IMR-90 (cell line): ENCODE results near the gene SLC38A3. TPM values are rescaled to one million over a fixed set of nuclear protein-coding genes. Genes with fewer than 3 reads are reported as not detected.

Source experiments
- ATAC-seq: fragments of 200-7000 bp; cut with Tn5 transposase; 2 replicates; pipeline ENCODE4 v1.9.1; 2020; ENCODE audit warnings: low read depth, mild to moderate bottlenecking, moderate library complexity
- BruUV-seq: library from RNA; stranded (reverse); fragments of 400-500 nt; replicated peaks from 2 replicates; lab custom pipeline; 2021; lab: Mats Ljungman, UMichigan
- CTCF ChIA-PET: fragments of 300-600 bp; formaldehyde crosslinking; extraction: SDS; loops from one replicate; lab custom pipeline; 2021; ENCODE audit warnings: antibody characterized with exemption; lab: Yijun Ruan, JAX
- POLR2A ChIA-PET: fragments of 300-600 bp; sonication (Branson Sonifier 250); formaldehyde crosslinking; loops from one replicate; lab custom pipeline; 2022; ENCODE audit warnings: antibody characterized with exemption; ENCODE audit not compliant: unreplicated experiment; lab: Charles Lee
- DNase-seq: peaks from one replicate; pipeline ENCODE4 v3.0.0; 2013
- H2AFZ ChIP-seq: replicated peaks from 2 replicates; pipeline ENCODE3; 2013; ENCODE audit warnings: low read length, mild to moderate bottlenecking; ENCODE audit not compliant: poor library complexity
- H2AK5ac ChIP-seq: 2 replicates; pipeline ENCODE4 v1.6.1; 2013; ENCODE audit warnings: low read depth, low read length, inconsistent platforms
- H2AK9ac ChIP-seq: replicated peaks from 2 replicates; pipeline ENCODE3; 2013; ENCODE audit warnings: mild to moderate bottlenecking, low read depth, low read length, moderate library complexity; ENCODE audit not compliant: poor library complexity
- H2BK120ac ChIP-seq: 2 replicates; pipeline ENCODE4 v1.6.1; 2013; ENCODE audit warnings: low read depth, low read length, inconsistent platforms
- H2BK15ac ChIP-seq: 3 replicates; pipeline ENCODE4 v1.6.1; 2013; ENCODE audit warnings: low read depth, low read length, inconsistent platforms
- H2BK20ac ChIP-seq: 2 replicates; pipeline ENCODE4 v1.6.1; 2013; ENCODE audit warnings: low read depth, mild to moderate bottlenecking, inconsistent platforms, low read length, moderate library complexity
- H2BK5ac ChIP-seq: 2 replicates; pipeline ENCODE4 v1.6.1; 2013; ENCODE audit warnings: mild to moderate bottlenecking, low read depth, low read length, inconsistent platforms; ENCODE audit not compliant: poor library complexity, severe bottlenecking
- H3K14ac ChIP-seq: replicated peaks from 2 replicates; pipeline ENCODE4 v1.6.1; 2013; ENCODE audit warnings: low read depth, low read length, inconsistent platforms
- H3K18ac ChIP-seq: 2 replicates; pipeline ENCODE4 v1.6.1; 2013; ENCODE audit warnings: low read depth, low read length, control low read depth
- H3K23ac ChIP-seq: 2 replicates; pipeline ENCODE4 v1.6.1; 2013; ENCODE audit warnings: low read depth, low read length, inconsistent platforms
- H3K27ac ChIP-seq: 2 replicates; pipeline ENCODE4 v1.5.1; 2013; ENCODE audit warnings: mild to moderate bottlenecking, control low read depth, low read length; ENCODE audit not compliant: insufficient read depth
- H3K27me3 ChIP-seq: 2 replicates; pipeline ENCODE4 v1.6.1; 2013; ENCODE audit warnings: low read length; ENCODE audit not compliant: control insufficient read depth, insufficient read depth
- H3K36me3 ChIP-seq: 2 replicates; pipeline ENCODE4 v1.6.1; 2013; ENCODE audit warnings: low read length, mixed read lengths; ENCODE audit not compliant: control insufficient read depth, insufficient read depth
- H3K4ac ChIP-seq: 2 replicates; pipeline ENCODE4 v1.6.1; 2013; ENCODE audit warnings: low read depth, low read length, inconsistent platforms
- H3K4me1 ChIP-seq: 2 replicates; pipeline ENCODE4 v1.6.1; 2013; ENCODE audit warnings: low read length, mixed read lengths; ENCODE audit not compliant: control insufficient read depth, insufficient read depth
- H3K4me2 ChIP-seq: 2 replicates; pipeline ENCODE4 v1.6.1; 2013; ENCODE audit warnings: low read depth, mild to moderate bottlenecking, control low read depth, low read length, moderate library complexity
- H3K4me3 ChIP-seq: 2 replicates; pipeline ENCODE4 v1.5.1; 2013; ENCODE audit warnings: low read depth, mild to moderate bottlenecking, control low read depth, low read length, moderate library complexity; ENCODE audit not compliant: insufficient read depth
- H3K56ac ChIP-seq: 2 replicates; pipeline ENCODE4 v1.6.1; 2013; ENCODE audit warnings: low read length, inconsistent platforms; ENCODE audit not compliant: insufficient read depth; ENCODE audit errors: extremely low read depth
- H3K79me1 ChIP-seq, 2 experiments: 2 replicates each; pipeline ENCODE4 v1.6.1; 2013; ENCODE audit warnings: low read length in 2 of 2, inconsistent platforms in 1 of 2, low read depth in 1 of 2
- H3K9ac ChIP-seq: 2 replicates; pipeline ENCODE4 v1.6.1; 2013; ENCODE audit warnings: low read depth, low read length, control low read depth
- H3K9me1 ChIP-seq: 2 replicates; pipeline ENCODE4 v1.6.1; 2013; ENCODE audit warnings: low read length, inconsistent platforms; ENCODE audit not compliant: insufficient read depth
- H3K9me3 ChIP-seq: 2 replicates; pipeline ENCODE4 v1.6.1; 2013; ENCODE audit warnings: low read length; ENCODE audit not compliant: control insufficient read depth, insufficient read depth
- H4K20me1 ChIP-seq: 2 replicates; pipeline ENCODE4 v1.6.1; 2013; ENCODE audit warnings: low read length, inconsistent platforms; ENCODE audit not compliant: insufficient read depth
- H4K5ac ChIP-seq: 2 replicates; pipeline ENCODE4 v1.6.1; 2013; ENCODE audit warnings: mild to moderate bottlenecking, low read depth, low read length, control low read depth
- H4K8ac ChIP-seq, 2 experiments: 2 replicates each; pipeline ENCODE4 v1.6.1; 2013; ENCODE audit warnings: low read depth in 2 of 2, low read length in 2 of 2, control low read depth in 1 of 2, inconsistent platforms in 1 of 2
- H4K91ac ChIP-seq: 2 replicates; pipeline ENCODE4 v1.6.1; 2013; ENCODE audit warnings: low read depth, low read length, inconsistent platforms; ENCODE audit not compliant: insufficient read depth
- BHLHE40 ChIP-seq: fragments of 150-350 bp; IDR thresholded peaks from 2 replicates; pipeline ENCODE4 v1.6.1; 2016; ENCODE audit warnings: mild to moderate bottlenecking, low read depth, low read length
- CEBPB ChIP-seq: IDR thresholded peaks from 2 replicates; pipeline ENCODE4 v1.6.1; 2012; ENCODE audit warnings: low read depth, low read length, improper control_type of control experiment
- CHD1 ChIP-seq: IDR thresholded peaks from 2 replicates; pipeline ENCODE4 v1.6.1; 2012; ENCODE audit warnings: low read depth, low read length, improper control_type of control experiment
- MAZ ChIP-seq: IDR thresholded peaks from 2 replicates; pipeline ENCODE4 v1.6.1; 2012; ENCODE audit warnings: low read depth, mild to moderate bottlenecking, low read length, improper control_type of control experiment, moderate library complexity, borderline replicate concordance
- MXI1 ChIP-seq: IDR thresholded peaks from 2 replicates; pipeline ENCODE4 v1.6.1; 2012; ENCODE audit warnings: low read depth, mild to moderate bottlenecking, low read length, moderate library complexity, borderline replicate concordance
- NFE2L2 ChIP-seq: fragments of 150-350 bp; IDR thresholded peaks from 2 replicates; pipeline ENCODE4 v1.6.1; 2016; ENCODE audit warnings: low read depth, mild to moderate bottlenecking, low read length
- POLR2A ChIP-seq: IDR thresholded peaks from 2 replicates; pipeline ENCODE4 v1.6.1; 2012; ENCODE audit warnings: mild to moderate bottlenecking, low read depth, low read length
- RAD21 ChIP-seq: IDR thresholded peaks from 2 replicates; pipeline ENCODE4 v1.6.1; 2012; ENCODE audit warnings: low read length, improper control_type of control experiment
- RCOR1 ChIP-seq: IDR thresholded peaks from 2 replicates; pipeline ENCODE4 v1.6.1; 2012; ENCODE audit warnings: mild to moderate bottlenecking, low read length, improper control_type of control experiment; ENCODE audit not compliant: insufficient replicate concordance
- RFX5 ChIP-seq: IDR thresholded peaks from 2 replicates; pipeline ENCODE4 v1.8.0; 2012; ENCODE audit warnings: low read depth, mild to moderate bottlenecking, low read length, moderate library complexity
- SMC3 ChIP-seq: fragments of 150-350 bp; IDR thresholded peaks from 2 replicates; pipeline ENCODE4 v1.6.1; 2016; ENCODE audit warnings: low read depth, mild to moderate bottlenecking, antibody characterized with exemption, low read length, moderate library complexity
- WGBS, 2 experiments: methylation state at CpG; one replicate each; pipeline versions ENCODE4 v1.1.5 to v1.1.7; 2013; ENCODE audit warnings: missing lambda C conversion rate in 2 of 2; ENCODE audit not compliant: insufficient read length in 1 of 2; ENCODE audit errors: extremely low coverage in 2 of 2; 5-methylcytosine and 5-hydroxymethylcytosine counted together
- dilution Hi-C: fragments of 300-500 bp; cut with HindIII; formaldehyde crosslinking; loops from one replicate; pipeline ENCODE4 v1.14.3; 2018; ENCODE audit warnings: low sequenced_read_pairs; ENCODE audit not compliant: unreplicated experiment
- in situ Hi-C: fragments of 300-500 bp; cut with MboI; formaldehyde crosslinking; loops from 3 replicates; pipeline ENCODE4 v1.14.3; 2019; ENCODE audit warnings: low sequenced_read_pairs, inconsistent platforms, mixed read lengths
- intact Hi-C: fragments of 100-400 bp; cut with micrococcal nuclease; formaldehyde crosslinking; loops from 2 replicates; pipeline ENCODE4 v1.10.0; 2022
- polyA plus RNA-seq, 3 experiments: library from polyadenylated mRNA; depleted of rRNA; stranded (reverse); fragments of >200 nt; gene quantifications; 2 replicates each; pipeline ENCODE4 v1.2.3, GENCODE V29; 2012; ENCODE audit warnings: low replicate concordance in 1 of 3
- total RNA-seq: library from RNA; depleted of rRNA; stranded (reverse); fragments of >200 nt; gene quantifications from 2 replicates; pipeline ENCODE4 v1.2.3, GENCODE V29; 2012
- TF ChIP-seq, protein P1 (sequence below): fragments of 150-350 bp; IDR thresholded peaks from 2 replicates; pipeline ENCODE4 v1.6.1; 2017; ENCODE audit warnings: mild to moderate bottlenecking, antibody characterized with exemption, low read length, low read depth
- TF ChIP-seq, protein P2 (sequence below): conservative IDR thresholded peaks from 2 replicates; pipeline ENCODE4 v1.5.1; 2012; ENCODE audit warnings: mild to moderate bottlenecking, low read depth, low read length, improper control_type of control experiment
- TF ChIP-seq, protein P3 (sequence below): fragments of 150-350 bp; IDR thresholded peaks from 2 replicates; pipeline ENCODE4 v1.6.1; 2016; ENCODE audit warnings: low read depth, mild to moderate bottlenecking, low read length, moderate library complexity, borderline replicate concordance

Gene SLC38A3
- total and polyA plus RNA-seq, 2 of the 4 experiments (the other 2 are of a cell fraction), result 0.12 to 0.36 TPM

DNA sequence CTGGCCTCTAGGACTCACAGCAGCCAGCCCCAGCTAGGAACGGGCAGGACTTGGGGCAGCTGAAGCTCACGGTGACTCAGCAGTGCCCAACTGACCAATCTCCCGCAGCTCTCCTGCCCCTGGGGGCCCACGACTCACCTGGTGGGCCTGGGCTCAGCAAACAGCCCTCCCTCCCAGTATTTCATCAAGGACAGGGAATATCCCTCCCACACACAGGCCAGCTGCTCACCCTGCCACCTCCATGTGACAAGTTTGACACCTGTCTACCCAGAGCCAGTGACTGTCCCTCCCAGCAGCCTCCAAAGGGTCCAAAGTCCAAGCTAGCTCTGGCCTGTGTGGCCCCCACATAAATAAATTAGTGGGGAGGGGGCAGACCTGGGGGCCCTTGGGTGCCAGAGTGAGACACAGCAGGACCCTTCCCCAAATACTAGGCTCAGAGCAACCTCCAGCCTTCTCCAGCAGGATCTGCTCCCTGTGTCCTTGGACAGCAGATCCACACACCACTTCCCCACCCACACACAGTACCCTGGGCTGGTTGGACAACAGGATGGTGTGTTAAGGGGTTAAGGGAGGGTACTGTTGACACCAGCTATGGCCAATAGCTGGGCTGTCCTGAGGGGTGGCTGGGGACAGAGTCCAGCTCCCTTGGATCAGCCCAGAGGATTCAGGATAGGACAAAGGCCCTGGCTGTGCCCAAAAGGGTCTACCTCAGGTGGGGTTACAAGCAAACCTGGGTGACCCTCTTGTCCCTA lies 9.4 kb upstream of the SLC38A3 start:
- H3K56ac ChIP-seq, result no peak overlapping the region

More for the DNA sequence above, 9.4 kb upstream of the SLC38A3 start:
- H2BK15ac ChIP-seq, result no peak overlapping the region
- H4K8ac ChIP-seq, result no peak overlapping the region
- H3K27me3 ChIP-seq, result peaks cover 34% of the 10 kb centered on the region
- no peak overlapping the region for H3K4ac ChIP-seq
- H2BK120ac ChIP-seq, result no peak overlapping the region
- no peaks in the 10 kb centered on the region for H3K4me1 ChIP-seq
- H2BK5ac ChIP-seq, result no peak overlapping the region
- H3K23ac ChIP-seq, result no peak overlapping the region
- no peak for ATAC-seq
- TF ChIP-seq, protein P1, sequence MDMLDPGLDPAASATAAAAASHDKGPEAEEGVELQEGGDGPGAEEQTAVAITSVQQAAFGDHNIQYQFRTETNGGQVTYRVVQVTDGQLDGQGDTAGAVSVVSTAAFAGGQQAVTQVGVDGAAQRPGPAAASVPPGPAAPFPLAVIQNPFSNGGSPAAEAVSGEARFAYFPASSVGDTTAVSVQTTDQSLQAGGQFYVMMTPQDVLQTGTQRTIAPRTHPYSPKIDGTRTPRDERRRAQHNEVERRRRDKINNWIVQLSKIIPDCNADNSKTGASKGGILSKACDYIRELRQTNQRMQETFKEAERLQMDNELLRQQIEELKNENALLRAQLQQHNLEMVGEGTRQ, result no peak
- TF ChIP-seq BHLHE40 (no peak), RFX5 (no peak), CEBPB (no peak), RCOR1 (no peak), NFE2L2 (no peak), POLR2A (no peak), CHD1 (no peak), MAZ (no peak), MXI1 (no peak), RAD21 (no peak), SMC3 (no peak)
- TF ChIP-seq, protein P2, sequence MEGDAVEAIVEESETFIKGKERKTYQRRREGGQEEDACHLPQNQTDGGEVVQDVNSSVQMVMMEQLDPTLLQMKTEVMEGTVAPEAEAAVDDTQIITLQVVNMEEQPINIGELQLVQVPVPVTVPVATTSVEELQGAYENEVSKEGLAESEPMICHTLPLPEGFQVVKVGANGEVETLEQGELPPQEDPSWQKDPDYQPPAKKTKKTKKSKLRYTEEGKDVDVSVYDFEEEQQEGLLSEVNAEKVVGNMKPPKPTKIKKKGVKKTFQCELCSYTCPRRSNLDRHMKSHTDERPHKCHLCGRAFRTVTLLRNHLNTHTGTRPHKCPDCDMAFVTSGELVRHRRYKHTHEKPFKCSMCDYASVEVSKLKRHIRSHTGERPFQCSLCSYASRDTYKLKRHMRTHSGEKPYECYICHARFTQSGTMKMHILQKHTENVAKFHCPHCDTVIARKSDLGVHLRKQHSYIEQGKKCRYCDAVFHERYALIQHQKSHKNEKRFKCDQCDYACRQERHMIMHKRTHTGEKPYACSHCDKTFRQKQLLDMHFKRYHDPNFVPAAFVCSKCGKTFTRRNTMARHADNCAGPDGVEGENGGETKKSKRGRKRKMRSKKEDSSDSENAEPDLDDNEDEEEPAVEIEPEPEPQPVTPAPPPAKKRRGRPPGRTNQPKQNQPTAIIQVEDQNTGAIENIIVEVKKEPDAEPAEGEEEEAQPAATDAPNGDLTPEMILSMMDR, result no peak
- TF ChIP-seq, protein P3, sequence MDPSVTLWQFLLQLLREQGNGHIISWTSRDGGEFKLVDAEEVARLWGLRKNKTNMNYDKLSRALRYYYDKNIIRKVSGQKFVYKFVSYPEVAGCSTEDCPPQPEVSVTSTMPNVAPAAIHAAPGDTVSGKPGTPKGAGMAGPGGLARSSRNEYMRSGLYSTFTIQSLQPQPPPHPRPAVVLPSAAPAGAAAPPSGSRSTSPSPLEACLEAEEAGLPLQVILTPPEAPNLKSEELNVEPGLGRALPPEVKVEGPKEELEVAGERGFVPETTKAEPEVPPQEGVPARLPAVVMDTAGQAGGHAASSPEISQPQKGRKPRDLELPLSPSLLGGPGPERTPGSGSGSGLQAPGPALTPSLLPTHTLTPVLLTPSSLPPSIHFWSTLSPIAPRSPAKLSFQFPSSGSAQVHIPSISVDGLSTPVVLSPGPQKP, result no peak
- no peak overlapping the region for H3K9ac ChIP-seq
- ChIA-PET POLR2A (no interaction called here), CTCF (interaction anchor here (0.9 to 3.0 kb wide), 2 partner anchors 30 to 132 kb away, joined by 3 to 22 read pairs; partner anchors contain the start of gene TUSC2)
- H3K4me2 ChIP-seq, result no peak overlapping the region
- no peak overlapping the region for H2BK20ac ChIP-seq
- H2AK5ac ChIP-seq, result no peak overlapping the region
- H2AK9ac ChIP-seq, result no peak overlapping the region
- peaks cover 4% of the 10 kb centered on the region; the same call in 1 of the 2 replicates for H4K20me1 ChIP-seq
- WGBS, 2 experiments, result 43% methylated on average over 2 of the region's 4 CpGs; no CpG with 5 or more reads in 1 of the 2 experiments
- no peaks in the 10 kb centered on the region for H3K9me3 ChIP-seq
- BruUV-seq, result no TSS peak
- in situ Hi-C loops (no loop called here), dilution Hi-C loops (no loop called here), intact Hi-C loops (no loop called here)
- H4K5ac ChIP-seq, result no peak overlapping the region
- peak overlapping the region; percentile 41 for H2AFZ ChIP-seq
- no peaks in the 10 kb centered on the region for H3K36me3 ChIP-seq
- H3K18ac ChIP-seq, result no peak overlapping the region
- no peak overlapping the region for H3K14ac ChIP-seq
- H3K27ac ChIP-seq, result no peak overlapping the region
- no peak overlapping the region for H3K4me3 ChIP-seq
- H3K79me1 ChIP-seq, result no peaks in the 10 kb centered on the region
- H4K91ac ChIP-seq, result no peak overlapping the region
- no peak for DNase-seq
- H3K9me1 ChIP-seq, result no peaks in the 10 kb centered on the region
